ENCODE results near the gene TBC1D32.
A peak's percentile ranks its signal among the peaks of the same experiment; 100 is the strongest.
"Not testable (repeated sequence)": the region's sequence is repeated elsewhere in the genome, so short reads cannot be mapped to it uniquely, and the experiment has no call there.

TBC1D32 gene, protein sequence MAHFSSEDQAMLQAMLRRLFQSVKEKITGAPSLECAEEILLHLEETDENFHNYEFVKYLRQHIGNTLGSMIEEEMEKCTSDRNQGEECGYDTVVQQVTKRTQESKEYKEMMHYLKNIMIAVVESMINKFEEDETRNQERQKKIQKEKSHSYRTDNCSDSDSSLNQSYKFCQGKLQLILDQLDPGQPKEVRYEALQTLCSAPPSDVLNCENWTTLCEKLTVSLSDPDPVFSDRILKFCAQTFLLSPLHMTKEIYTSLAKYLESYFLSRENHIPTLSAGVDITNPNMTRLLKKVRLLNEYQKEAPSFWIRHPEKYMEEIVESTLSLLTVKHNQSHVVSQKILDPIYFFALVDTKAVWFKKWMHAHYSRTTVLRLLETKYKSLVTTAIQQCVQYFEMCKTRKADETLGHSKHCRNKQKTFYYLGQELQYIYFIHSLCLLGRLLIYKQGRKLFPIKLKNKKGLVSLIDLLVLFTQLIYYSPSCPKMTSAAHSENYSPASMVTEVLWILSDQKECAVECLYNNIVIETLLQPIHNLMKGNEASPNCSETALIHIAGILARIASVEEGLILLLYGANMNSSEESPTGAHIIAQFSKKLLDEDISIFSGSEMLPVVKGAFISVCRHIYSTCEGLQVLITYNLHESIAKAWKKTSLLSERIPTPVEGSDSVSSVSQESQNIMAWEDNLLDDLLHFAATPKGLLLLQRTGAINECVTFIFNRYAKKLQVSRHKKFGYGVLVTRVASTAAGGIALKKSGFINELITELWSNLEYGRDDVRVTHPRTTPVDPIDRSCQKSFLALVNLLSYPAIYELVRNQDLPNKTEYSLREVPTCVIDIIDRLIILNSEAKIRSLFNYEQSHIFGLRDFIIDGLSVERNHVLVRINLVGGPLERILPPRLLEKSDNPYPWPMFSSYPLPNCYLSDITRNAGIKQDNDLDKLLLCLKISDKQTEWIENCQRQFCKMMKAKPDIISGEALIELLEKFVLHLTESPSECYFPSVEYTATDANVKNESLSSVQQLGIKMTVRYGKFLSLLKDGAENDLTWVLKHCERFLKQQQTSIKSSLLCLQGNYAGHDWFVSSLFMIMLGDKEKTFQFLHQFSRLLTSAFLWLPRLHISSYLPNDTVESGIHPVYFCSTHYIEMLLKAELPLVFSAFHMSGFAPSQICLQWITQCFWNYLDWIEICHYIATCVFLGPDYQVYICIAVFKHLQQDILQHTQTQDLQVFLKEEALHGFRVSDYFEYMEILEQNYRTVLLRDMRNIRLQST

DNA sequence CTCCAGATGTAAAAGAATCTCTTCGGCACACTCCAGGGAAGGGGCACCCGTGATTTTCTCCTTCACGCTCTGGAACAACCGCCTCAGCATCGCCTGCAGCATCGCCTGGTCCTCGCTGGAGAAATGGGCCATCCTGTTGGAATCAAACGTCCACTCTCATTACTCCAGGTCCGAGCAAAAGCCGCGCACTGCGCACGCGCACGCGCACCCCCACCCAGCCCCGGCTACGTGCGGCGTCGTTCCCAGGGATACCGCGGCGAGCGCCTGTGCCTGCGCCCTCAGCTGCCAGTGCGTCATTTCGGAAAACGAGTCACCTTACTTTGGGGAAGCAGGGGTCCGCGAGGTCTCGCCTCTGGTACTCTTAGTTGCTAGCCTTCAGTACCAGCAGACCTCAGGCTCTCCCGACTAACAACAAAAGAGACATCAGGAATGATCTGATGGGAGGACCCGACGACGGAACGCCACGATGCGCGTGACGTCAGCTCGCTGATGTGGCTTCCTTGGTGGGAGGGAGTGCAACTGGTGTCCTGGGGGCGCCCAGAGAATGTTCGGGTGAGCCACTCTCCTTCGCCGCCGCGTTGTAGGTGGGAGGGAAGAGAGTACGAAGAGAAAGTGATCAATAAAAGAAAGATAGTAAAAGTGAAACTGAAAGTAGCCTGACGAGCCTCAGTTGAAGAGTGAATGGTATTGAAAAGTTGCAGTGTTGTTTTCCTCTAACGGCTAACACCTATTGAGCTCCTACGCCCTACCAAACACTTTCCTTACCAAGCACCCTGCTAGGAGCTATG is at the start of gene TBC1D32:
Gene TBC1D32, minus strand, starts transcription at position 182 of the 788 bp plus-strand sequence. Its CDS starts 50 bp downstream, at position 132.
- peak; percentile 87 for DNase-seq

DNA sequence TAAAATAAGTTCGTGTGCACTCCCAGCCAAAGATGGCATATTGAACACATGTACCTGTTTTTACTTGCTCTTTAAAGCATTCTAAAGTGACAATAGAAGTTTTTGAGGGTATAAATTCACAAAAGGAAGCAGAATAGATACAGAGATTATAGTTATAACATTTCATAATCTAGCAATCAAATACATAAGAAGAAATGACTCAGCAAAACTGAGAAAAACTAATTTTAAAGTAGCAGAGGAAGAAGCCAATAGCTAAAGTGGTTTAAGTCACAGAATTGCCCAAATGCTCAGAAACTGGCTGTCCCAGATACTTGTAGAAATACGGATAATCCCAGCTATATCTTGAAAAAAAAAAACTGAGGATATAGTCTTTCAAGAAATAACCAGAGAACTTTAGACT is 49.2 kb upstream of the TBC1D32 start:
- DNase-seq = no peak

DNA sequence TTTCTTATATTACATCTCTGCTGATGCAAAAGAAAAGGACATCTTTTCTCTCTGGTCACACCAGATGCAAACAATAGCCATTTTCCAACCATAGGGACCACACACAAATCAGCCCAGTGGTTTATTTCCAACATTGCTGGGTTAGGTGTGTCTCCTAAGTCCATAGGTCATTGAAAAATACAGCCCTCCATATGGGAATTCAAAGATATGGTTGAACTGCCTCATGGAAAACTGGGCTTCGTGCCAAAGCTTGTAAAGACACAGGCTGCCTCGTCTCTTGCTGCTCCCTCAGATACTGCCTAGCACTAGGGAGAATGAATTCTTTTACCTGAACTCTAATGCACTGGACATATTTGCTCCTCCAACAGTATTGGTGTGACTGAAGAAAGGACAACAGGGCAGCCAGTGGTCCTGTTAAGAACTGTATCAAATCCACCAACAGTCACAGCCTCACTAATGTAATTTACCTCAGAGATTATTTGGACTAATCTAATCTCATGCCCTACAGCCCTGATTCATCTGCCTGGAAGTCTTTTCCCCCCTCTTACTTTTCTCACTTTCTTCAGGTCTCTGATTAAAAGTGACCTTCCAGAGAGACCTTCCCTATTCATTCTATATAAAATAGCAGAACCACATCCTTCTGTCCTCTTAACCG is 48.3 kb upstream of the TBC1D32 start:
- no peak for DNase-seq

DNA sequence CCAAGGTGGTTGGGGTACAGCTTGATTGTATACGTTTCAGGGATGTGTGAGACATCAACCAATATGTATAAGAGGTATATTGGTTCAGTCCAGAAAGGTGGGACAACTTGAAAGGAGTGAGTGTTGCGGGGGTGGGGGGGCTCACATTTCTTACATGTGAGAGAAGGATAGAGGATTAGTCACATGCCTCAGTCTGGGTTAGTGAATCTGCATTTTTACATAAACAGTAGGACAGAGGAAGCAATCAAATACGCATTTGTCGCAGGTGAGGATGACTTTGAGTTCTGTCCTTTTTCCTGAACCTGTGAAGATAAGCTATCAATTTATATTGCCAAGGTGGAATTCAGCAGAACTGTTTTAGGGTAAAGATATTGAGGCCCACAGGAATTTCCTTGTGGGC is 42.1 kb upstream of the TBC1D32 start:
- no peak for DNase-seq

DNA sequence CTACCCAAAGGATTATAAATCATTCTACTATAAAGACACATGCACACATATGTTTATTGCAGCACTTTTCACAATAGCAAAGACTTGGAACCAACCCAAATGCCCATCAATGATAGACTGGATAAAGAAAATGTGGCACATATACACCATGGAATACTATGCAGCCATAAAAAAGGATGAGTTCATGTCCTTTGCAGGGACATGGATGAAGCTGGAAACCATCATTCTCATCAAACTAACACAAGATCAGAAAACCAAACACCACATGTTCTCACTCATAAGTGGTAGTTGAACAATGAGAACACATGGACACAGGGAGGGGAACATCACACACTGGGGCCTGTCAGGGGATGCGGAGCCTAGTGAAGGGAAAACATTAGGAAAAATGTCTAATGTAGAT is 39.9 kb upstream of the TBC1D32 start:
- not testable (repeated sequence) for DNase-seq

DNA sequence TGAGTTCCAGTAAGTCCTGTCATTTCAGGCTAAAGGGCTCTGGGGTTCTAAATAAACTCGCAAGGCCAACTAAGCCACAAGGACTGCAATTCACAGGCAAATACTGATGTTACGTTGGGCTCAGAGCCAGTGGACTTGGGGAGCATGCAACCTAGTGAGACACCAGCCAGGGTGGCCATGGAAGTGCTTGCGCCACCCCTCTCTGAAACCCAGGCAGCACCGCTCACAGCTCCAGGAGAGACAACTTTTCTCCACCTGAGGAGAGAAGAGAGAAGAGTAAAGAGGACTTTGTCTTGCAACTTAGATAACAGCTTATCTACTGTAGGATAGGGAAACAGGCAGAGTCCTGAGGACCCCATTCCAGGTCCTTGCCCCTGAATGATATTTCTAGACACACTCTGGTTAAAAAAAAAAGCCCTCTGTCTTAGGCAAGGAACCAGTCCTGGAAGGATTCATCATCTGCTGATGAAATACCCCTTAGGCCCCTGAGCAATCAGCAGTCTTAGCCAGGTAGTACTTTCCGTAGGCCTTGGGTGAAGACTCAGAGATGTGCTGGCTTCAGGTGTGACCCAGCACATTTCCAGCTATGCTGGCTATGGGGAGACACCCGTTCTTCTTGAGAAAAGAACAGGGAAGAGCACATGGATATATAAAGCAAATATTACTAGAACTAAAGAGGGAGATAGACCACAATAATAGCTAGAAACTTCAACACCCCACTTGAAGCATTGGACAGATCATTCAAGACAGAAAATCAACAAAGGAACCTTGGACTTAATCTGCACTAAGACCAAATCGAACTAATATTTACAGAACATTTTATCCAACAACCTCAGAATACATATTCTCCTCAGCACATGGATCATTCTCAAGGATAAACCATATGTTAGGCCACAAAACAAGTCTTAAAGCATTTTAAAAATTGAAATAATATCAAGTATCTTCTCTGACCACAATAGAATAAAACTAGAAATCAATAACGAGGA is 31.5 kb upstream of the TBC1D32 start:
- DNase-seq = no peak

DNA sequence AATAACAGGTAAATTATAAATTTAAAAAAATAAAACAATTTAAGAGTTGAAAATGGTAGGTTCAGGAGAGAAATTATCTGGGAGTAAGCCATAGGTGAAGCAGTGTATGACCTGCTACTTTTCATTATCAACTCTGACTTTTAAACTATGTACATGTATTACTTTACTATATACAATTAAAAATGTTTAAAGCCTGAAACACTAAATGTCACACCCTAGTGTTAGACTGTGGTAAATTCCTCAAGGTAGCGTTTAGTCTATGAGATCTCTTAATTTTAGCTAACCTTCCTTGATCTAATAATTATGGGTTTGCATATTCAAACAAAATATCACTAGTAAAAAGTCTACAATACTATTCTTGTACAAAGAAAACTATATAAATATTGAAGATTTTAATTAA is 22.3 kb upstream of the TBC1D32 start:
- DNase-seq = no peak

DNA sequence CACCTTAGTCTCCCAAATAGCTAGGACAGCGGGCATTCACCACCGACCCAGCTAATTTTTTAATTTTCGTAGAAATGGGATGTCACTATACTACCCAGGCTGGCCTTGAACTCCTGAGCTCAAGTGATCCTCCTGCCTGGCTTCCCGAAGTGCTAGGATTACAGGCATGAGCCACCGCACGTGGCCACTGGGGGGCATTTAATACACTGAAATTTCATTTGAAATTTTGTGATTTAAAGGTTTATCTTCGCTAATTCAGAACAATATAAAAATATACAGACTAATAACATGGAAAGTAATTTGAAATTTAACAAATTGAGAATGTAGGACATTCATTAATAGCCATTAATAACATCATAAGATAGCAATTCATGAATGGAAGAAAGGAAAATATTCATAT is 20.5 kb upstream of the TBC1D32 start:
- DNase-seq = no peak

DNA sequence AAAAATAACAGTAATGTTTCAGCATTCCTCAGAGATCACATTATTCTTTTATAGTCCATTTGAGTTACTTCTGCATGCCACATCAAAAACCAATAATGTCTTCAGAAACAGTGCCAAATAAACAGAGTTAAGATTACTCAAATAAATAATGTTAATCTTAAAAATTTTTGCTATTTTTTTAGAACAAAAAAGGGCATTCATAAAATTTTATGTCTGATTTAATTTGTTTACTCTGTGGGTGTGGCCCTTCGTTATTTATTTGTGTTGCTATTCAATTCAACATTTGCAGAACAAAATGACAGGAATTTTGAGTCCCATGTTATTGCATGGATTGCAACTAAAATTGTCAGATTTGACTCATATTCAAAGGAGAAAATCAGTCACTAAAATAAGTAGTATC is 18.7 kb upstream of the TBC1D32 start:
- no peak for DNase-seq

DNA sequence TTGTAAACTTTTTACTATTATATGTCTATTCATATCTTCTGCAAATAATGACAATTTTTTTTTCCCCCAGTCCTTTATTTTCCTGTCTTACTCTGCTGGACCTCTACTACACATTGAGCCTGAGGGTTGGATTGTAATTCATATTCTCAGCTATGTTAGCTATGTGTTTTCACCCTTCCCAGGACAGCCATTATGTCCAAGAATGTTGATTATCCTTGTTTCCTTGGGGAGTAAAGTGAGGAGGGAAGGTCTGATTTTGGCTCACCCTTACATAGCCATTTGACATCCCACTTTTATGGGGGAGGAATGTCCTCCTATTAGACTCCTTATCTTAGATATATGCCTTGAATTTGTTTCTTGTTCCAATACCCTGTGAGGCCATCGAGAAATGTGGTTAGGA is 17.6 kb upstream of the TBC1D32 start:
- no peak for DNase-seq

DNA sequence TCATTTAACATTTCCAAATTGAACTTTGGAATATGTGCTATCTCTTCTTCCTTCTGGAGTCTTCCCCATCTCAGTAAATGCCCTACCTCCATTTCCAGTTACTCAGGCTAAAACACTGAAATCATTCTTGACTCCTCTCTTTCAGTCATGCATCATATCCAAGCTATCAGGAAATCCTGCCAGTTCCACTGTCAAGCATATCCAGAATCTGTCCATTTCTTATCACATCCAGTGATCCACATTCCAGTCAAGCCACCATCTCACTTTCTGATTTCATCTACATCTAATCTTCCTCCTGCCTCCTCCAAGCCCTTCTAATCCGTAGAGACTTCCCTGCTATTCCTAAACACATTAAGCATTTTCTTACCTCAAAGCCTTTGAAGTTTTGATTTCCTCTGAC is 15.3 kb upstream of the TBC1D32 start:
- no peak for DNase-seq

DNA sequence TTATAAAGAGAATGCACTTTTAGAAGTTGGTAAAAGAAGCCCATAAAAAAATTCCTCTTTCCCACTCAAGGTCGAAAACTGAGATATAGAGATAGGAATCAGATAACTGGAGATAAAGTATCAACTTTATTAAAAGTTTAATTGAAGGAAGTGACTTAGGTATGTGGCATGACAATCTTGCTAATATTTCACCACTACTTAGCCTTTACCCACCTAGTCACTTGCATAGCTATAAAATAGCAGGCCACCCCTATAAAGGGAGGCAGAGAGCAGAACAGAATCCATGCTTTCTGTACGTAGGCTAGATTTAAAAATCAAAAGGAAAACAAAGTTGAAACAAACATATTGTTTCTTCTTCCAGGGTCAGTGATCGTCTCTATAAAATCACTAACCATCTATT is 13.2 kb upstream of the TBC1D32 start:
- no peak for DNase-seq

DNA sequence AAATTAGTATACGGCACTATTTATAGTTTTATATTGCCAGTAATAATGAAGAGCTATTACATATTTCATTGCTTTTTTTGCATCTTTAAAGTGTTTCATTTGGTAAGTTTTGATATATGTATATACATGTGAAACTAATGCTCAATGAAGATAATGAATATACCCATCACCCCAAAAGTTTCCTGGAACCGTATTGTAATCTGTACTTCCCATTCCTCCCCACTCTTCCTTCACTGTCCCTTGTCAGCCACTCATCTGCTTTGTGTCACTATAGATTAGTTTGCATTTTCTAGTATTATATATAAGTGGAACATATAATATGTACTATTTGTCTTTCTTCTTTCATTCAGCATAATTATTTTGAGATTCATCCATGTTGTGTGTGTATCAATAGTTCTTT is 10.3 kb upstream of the TBC1D32 start:
- DNase-seq = no peak

DNA sequence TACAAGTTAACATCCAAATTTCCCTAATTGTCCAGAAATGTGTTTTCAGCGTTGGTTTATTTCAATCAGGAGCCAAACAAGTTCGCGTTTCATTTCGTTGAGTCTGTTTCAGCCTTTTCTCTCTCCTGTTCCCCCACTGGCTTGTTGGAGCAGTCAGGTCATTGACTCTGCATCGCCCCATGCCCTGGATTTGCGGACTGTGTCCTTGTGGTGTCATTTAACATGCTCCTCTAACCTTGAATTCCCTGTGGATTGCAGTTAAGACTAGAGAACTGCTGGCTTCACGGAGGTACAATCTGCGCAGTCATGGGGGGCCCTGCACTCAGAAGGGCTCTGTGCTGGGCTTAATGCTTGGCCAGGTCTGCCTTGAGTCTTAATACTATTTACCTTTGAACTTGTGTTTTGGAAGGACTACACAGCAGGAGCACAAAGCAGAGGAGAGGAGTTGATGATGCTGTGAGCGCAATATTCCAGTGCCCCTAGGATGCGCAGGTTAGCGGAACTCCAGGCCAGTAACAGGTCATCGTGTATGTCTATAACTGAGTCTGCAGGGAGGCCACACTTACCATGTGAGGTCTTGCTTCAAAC is 5.5 kb upstream of the TBC1D32 start:
- DNase-seq = no peak

DNA sequence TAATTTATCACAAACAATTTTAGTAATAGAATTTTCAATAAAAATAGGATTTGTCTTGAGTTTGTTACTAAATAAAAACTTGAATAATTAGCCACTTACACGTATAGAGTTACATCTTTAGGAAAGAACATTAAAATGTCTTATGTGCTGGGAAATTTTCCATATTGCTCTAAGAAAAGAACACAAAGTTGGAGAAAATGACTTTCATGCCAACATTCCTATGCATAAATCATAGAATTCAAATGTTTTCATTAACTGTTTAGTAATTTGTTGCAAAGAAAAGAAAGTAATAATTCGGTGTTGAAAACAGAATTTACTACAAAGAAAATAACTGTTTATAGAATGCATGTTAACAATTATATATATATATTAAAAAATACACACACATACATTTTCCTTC is 4.7 kb upstream of the TBC1D32 start:
- DNase-seq = no peak

DNA sequence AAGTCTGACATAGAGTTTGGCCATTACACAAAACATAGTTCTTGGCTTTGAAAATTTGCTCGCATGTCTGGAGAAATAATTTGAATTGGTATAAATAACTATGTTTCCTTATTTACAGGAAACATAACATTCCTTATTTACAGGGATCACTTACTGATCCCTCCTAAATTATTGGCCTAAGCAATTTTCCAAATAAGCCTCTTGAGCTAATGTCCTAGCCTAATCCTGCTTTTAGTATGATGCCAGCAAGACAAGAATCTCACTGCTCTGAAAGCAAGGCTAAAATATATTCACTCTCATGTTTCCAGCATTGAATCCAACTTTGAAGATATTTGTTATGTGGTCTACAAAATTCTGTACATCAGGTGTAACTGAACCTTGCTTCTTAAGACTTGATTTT is 4.1 kb upstream of the TBC1D32 start:
- no peak for DNase-seq

DNA sequence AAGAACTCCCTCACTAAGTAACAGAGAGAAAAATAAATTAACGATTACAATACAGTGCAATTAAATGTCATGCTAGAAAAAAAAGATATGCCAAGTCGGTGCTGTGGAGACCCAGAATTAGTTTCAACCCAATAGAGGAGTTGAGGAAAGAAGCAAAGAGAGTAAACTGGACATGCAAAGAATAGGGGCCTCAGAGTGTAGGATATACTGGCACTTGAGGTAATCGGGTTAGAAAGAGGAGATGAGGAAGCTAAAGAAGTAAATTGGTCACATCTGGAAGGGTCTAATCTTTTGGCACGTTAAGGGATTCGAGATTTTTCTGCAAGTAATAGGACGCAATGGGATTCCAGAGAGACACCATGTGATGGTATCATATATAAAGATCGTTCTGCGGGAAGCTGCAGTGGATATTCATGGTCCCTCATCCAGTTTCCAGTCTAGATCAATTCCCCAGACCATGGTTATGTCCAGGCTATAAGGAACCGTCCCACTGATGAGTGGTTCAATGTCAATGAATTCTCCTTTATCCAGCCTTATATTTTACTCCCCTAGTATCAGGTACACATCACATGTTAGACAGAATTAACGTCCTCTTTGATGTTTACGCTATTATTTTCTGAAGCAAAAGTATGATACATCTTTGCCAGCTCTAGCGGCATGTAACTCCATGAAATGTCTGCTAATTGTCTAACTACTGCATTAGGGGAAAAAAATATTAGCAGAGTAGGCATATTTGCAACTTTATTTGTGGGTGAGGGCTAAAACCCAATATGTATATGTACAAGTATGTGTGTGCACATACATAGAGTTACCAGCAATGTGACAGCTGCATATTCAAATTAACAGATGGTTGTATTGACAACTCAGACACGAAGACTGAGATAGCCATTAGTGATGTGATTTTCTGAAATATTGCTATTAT is 1.1 kb upstream of the TBC1D32 start:
- no peak for DNase-seq

DNA sequence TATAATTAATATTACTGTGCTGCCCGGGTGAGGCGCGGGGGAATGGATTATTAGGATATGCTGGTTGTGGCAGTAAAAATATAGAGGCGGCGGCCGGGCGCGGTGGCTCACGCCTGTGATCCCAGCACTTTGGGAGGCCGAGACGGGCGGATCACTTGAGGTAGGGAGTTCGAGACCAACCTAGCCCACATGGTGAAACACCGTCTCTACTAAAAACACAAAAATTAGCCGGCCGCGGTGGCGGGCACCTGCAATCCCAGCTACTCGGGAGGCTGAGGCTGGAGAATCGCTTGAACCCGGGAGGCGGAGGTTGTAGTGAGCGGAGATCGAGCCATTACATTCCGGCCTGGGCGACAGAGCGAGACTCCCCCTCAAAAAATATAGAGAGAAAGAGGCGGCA is 586 bp downstream of the TBC1D32 start:
- not testable (repeated sequence) for DNase-seq

DNA sequence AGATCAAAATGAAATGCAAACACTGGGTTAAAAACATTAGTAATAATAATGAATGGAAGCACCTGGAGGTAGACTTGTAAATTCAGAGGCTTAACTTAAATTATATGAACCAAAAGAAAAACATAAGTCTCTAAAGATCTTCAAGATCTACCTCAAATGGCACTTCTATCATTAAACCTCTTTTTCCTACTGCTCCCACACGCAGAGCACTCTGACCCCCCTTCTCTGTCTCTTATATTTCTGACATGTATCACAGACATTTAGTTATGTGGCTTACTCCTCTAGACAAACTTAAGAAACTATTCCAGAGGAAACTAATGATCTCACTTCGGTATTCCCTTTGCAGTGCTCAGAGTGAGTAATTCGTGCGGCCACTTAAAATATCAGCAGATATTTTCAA is 1.1 kb downstream of the TBC1D32 start:
- no peak for DNase-seq

Data from NCI-H2029 treated with DMSO at 0.1 percent for 48 hours (cell line).